MCF 10A (cell line): Measurements from ENCODE around the gene PTOV1. TPM values are rescaled to one million over a fixed set of nuclear protein-coding genes. Genes with fewer than 3 reads are reported as not detected.
A peak's percentile ranks its signal among the peaks of the same experiment; 100 is the strongest.

Experiments
- BruUV-seq: library from RNA; stranded (reverse); fragments of 400-500 nt; replicated peaks from 2 replicates; lab custom pipeline; 2021; lab: Mats Ljungman, UMichigan
- CTCF ChIA-PET: fragments of 300-600 bp; sonication (Branson Sonifier 250); formaldehyde crosslinking; extraction: SDS; loops from one replicate; lab custom pipeline; 2021; ENCODE audit warnings: antibody characterized with exemption, inconsistent platforms; lab: Yijun Ruan, JAX
- POLR2A ChIA-PET: fragments of 300-600, 350-650 bp; sonication (Branson Sonifier 250); formaldehyde crosslinking; extraction: SDS; loops from one replicate; lab custom pipeline; 2020; ENCODE audit warnings: antibody characterized with exemption, inconsistent platforms; lab: Yijun Ruan, JAX
- DNase-seq: peaks from one replicate; pipeline ENCODE4 v3.0.0-alpha.2; 2018; ENCODE audit not compliant: unreplicated experiment
- H3K27ac Mint-ChIP-seq: one replicate; pipeline ENCODE4 v1.8.0; 2022; ENCODE audit warnings: mild to moderate bottlenecking, low read depth, mixed read lengths; ENCODE audit not compliant: unreplicated experiment
- H3K27me3 Mint-ChIP-seq: one replicate; pipeline ENCODE4 v1.8.0; 2022; ENCODE audit warnings: mixed read lengths; ENCODE audit not compliant: insufficient read depth, unreplicated experiment
- H3K36me3 Mint-ChIP-seq: one replicate; pipeline ENCODE4 v1.8.0; 2022; ENCODE audit warnings: mild to moderate bottlenecking, moderate library complexity, mixed read lengths; ENCODE audit not compliant: insufficient read depth, unreplicated experiment
- H3K4me1 Mint-ChIP-seq: one replicate; pipeline ENCODE4 v1.8.0; 2022; ENCODE audit warnings: mixed read lengths; ENCODE audit not compliant: insufficient read depth, unreplicated experiment
- H3K4me3 Mint-ChIP-seq: one replicate; pipeline ENCODE4 v1.8.0; 2022; ENCODE audit warnings: mild to moderate bottlenecking, moderate library complexity, mixed read lengths; ENCODE audit not compliant: unreplicated experiment
- H3K9me3 Mint-ChIP-seq: one replicate; pipeline ENCODE4 v1.8.0; 2022; ENCODE audit warnings: mixed read lengths; ENCODE audit not compliant: unreplicated experiment
- CTCF ChIP-seq: fragments of 200-600 bp; IDR thresholded peaks from one replicate; pipeline ENCODE4 v1.8.0; 2022; ENCODE audit warnings: antibody characterized with exemption, mild to moderate bottlenecking; ENCODE audit not compliant: unreplicated experiment
- intact Hi-C: fragments of 100-400 bp; cut with micrococcal nuclease; formaldehyde crosslinking; loops from 2 replicates; pipeline ENCODE4 v1.14.1; 2022
- total RNA-seq: library from RNA; stranded (reverse); gene quantifications from 2 replicates; pipeline ENCODE4 v1.2.3, GENCODE V29; 2022

PTOV1 gene
- total RNA-seq, 1 experiment from 2014 or later: 78.8 TPM

- Mint-ChIP-seq H3K36me3 (peaks cover 56% of the 10 kb centered on the region), H3K27ac (no peak overlapping the region), H3K4me3 (no peak overlapping the region), H3K4me1 (peaks cover 5% of the 10 kb centered on the region), H3K9me3 (no peaks in the 10 kb centered on the region), H3K27me3 (no peaks in the 10 kb centered on the region)
- CTCF ChIA-PET: interaction anchor here (0.5 kb wide), 1 partner anchor 69 kb away, joined by 3 read pairs; no protein-coding TSS in a partner anchor
- intact Hi-C loops: loop anchor here (2.0 to 5.0 kb wide), 2 partner anchors 52 to 102 kb away; partner anchors contain the start of genes AP2A1 and MED25
- no peak for DNase-seq
- POLR2A ChIA-PET: interaction anchor here (0.5 to 6.7 kb wide), 21 partner anchors 8 to 1531 kb away, joined by 3 to 78 read pairs (median 5); partner anchors contain the start of genes AKT1S1, AP2A1, ATF5 and BCL2L12
- BruUV-seq: TSS peak; percentile 23
- no peak for TF ChIP-seq CTCF
These were observed 18.1 kb downstream of the PTOV1 start for GRCh38 chr19:49869009-49869483.

- Mint-ChIP-seq H3K27ac (no peak overlapping the region), H3K36me3 (peaks cover 50% of the 10 kb centered on the region), H3K4me1 (peaks cover 5% of the 10 kb centered on the region), H3K4me3 (no peak overlapping the region), H3K27me3 (no peaks in the 10 kb centered on the region), H3K9me3 (no peaks in the 10 kb centered on the region)
- no peak for TF ChIP-seq CTCF
- DNase-seq: peak; percentile 100
- CTCF ChIA-PET: interaction anchor here (0.5 kb wide), 1 partner anchor 68 kb away, joined by 3 read pairs; no protein-coding TSS in a partner anchor
- no TSS peak for BruUV-seq
- intact Hi-C loops: loop anchor here (2.0 to 5.0 kb wide), 2 partner anchors 52 to 103 kb away; partner anchors contain the start of genes AP2A1 and MED25
- POLR2A ChIA-PET: interaction anchor here (0.5 to 6.7 kb wide), 20 partner anchors 7 to 1531 kb away, joined by 3 to 78 read pairs (median 6); partner anchors contain the start of genes AKT1S1, AP2A1, ATF5 and BCL2L12
These were observed 18.7 kb downstream of the PTOV1 start for GRCh38 chr19:49869484-49870308.

- no peak for DNase-seq
- ChIA-PET POLR2A (interaction anchor here (1.6 to 2.8 kb wide), 2 partner anchors 18 to 206 kb away, joined by 9 to 40 read pairs; partner anchors contain the start of genes BCL2L12, IRF3 and PTOV1), CTCF (no interaction called here)
- BruUV-seq: no TSS peak
- no peaks in the 10 kb centered on the region for H3K27me3 Mint-ChIP-seq
- H3K4me3 Mint-ChIP-seq: no peak overlapping the region
- intact Hi-C loops: no loop called here
- H3K4me1 Mint-ChIP-seq: peaks cover 8% of the 10 kb centered on the region
- H3K27ac Mint-ChIP-seq: no peak overlapping the region
- TF ChIP-seq CTCF: no peak
- H3K9me3 Mint-ChIP-seq: no peaks in the 10 kb centered on the region
- peaks cover 43% of the 10 kb centered on the region for H3K36me3 Mint-ChIP-seq
These were observed 19.4 kb downstream of the PTOV1 start for GRCh38 chr19:49870309-49870901.
